ENCODE results near the gene CAPRIN2. TPM values are rescaled to one million over a fixed set of nuclear protein-coding genes. Genes with fewer than 3 reads are reported as not detected.

The CAPRIN2 gene
- total RNA-seq, 6 donors from 2014 or later = 14.3 to 116 (median 31.1) TPM

DNA sequence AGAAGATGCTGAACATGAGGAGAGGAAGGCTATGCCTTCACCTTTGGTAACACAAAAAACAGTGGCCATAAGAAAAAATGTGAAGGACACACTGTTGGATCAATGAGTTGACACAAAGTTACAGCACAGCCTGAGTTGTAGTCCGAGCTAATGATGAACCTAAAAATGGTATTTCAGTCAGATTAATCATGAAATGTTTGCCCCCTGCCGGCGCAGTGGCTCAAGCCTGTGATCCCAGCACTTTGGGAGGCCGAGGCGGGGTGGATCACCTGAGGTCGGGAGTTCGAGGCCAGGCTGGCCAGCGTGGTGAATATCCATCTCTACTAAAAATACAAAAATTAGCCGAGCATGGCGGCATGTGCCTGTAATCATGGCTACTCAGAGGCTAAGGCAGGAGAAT is 1.3 kb upstream of the CAPRIN2 start:
- no peak for ATAC-seq (ENCODE audit: low FRiP score in 2 of 2)
- Histone ChIP-seq H3K27me3 (no peaks in the 10 kb centered on the region), H3K4me3 (no peak overlapping the region), H3K9me3 (no peaks in the 10 kb centered on the region), H3K36me3 (no peaks in the 10 kb centered on the region), H3K27ac (no peak overlapping the region), H3K4me1 (peaks cover 8 to 16% (median 11%) of the 10 kb centered on the region in 4 donors)
- DNase-seq = peak in 1 of 2 donors; percentile 27
- WGBS, 2 donors = 95% methylated on average over 10 of the region's 10 CpGs
- no peak for TF ChIP-seq EP300 (IDR thresholded peaks at IDR 0.05)
- TF ChIP-seq POLR2A (IDR thresholded peaks at IDR 0.05) = no peak
- TF ChIP-seq, protein P1, sequence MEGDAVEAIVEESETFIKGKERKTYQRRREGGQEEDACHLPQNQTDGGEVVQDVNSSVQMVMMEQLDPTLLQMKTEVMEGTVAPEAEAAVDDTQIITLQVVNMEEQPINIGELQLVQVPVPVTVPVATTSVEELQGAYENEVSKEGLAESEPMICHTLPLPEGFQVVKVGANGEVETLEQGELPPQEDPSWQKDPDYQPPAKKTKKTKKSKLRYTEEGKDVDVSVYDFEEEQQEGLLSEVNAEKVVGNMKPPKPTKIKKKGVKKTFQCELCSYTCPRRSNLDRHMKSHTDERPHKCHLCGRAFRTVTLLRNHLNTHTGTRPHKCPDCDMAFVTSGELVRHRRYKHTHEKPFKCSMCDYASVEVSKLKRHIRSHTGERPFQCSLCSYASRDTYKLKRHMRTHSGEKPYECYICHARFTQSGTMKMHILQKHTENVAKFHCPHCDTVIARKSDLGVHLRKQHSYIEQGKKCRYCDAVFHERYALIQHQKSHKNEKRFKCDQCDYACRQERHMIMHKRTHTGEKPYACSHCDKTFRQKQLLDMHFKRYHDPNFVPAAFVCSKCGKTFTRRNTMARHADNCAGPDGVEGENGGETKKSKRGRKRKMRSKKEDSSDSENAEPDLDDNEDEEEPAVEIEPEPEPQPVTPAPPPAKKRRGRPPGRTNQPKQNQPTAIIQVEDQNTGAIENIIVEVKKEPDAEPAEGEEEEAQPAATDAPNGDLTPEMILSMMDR (IDR thresholded peaks at IDR 0.05) = no peak
- TF ChIP-seq POLR2AphosphoS5 (IDR thresholded peaks at IDR 0.05) = no peak

DNA sequence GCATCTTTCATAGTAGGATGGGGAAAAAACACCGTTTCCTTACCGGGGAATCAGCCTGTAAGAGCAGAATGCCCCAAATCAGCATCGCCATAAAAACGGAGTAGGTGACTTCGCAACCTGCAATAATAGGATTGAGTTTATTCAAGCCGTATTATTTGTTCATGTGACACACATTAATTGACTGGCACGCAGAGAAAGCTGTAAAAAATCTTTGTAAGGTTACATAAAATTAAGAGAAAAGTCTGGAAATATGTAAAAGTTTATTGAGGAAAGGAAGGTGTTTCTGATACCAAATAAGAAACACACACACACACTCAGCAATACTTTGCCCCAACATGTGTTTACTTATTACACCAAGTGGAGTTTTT is 628 bp upstream of the CAPRIN2 start:
- Histone ChIP-seq H3K36me3 (no peaks in the 10 kb centered on the region), H3K4me1 (peaks cover 8 to 16% (median 11%) of the 10 kb centered on the region in 4 donors), H3K27ac (peak overlapping the region; percentile 72 to 93 (median 88)), H3K27me3 (no peaks in the 10 kb centered on the region), H3K9me3 (no peaks in the 10 kb centered on the region), H3K4me3 (peak overlapping the region; percentile 51 to 95 (median 84))
- 16 to 17% methylated on average over 7 of the region's 7 CpGs for WGBS, 2 donors
- TF ChIP-seq, protein P1 (IDR thresholded peaks at IDR 0.05) = no peak
- no peak for TF ChIP-seq POLR2A (IDR thresholded peaks at IDR 0.05)
- TF ChIP-seq POLR2AphosphoS5 (IDR thresholded peaks at IDR 0.05) = no peak
- TF ChIP-seq EP300 (IDR thresholded peaks at IDR 0.05) = no peak
- DNase-seq (no peak), ATAC-seq (ENCODE audit: low FRiP score in 2 of 2) (no peak)

DNA sequence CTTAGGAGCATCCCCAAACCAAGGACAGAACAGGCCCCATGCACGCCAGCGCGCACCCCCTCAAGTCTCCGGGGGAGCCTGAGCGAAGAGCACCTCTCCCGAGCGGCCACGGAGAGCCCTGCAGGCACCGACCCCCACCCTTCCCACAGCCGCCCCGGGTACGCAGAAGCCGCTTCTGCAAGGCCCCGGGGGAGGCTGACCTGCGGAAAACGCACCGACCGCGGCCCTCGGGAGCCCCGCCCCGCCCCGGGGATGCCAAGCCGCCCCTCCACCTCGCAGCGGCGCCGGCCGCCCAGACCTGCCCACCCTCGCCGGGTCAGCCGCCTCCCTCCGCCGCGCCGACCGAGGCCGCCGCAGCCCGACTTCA is 385 bp downstream of the CAPRIN2 start:
- H3K4me3 ChIP-seq = peak overlapping the region; percentile 42 to 95 (median 84)
- ATAC-seq (ENCODE audit: low FRiP score in 2 of 2) = peak in 1 of 2 donors; percentile 25
- no peaks in the 10 kb centered on the region for H3K36me3 ChIP-seq

DNA sequence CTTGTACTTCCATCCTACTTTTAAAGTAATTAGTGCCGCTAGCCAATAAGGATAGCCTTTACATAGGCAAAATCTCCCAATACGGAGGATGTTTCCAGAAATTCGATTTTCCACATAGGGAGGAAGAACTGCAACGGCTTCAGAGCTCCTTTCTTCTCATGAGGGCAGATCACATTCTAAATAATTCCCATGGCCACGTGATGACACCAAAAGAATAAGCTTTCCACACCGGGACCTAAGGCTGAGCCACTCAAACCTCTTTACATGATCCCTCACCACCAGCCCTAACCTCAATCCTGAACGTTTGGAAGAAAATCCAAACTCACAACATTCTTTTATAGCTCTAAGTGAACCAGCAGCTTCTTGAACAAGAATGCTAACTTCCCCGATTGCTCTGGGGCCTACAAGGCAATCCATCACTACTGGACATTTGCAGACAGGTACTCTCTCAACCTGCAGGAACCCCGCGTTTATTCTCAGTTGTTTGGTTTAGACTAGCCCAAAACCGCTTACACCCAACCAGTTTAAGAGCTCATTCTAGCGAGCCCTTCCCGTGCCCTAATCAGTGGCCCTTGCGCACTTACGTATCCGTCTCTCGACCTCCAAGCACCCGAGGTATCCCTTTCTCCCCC is 884 bp downstream of the CAPRIN2 start:
- peak overlapping the region; percentile 42 to 95 (median 84) for H3K4me3 ChIP-seq
- peak in 1 of 2 donors; percentile 21 for DNase-seq
- WGBS, 2 donors = 18% methylated on average over 18 of the region's 18 CpGs
- no peaks in the 10 kb centered on the region for H3K36me3 ChIP-seq
- H3K27ac ChIP-seq = peak overlapping the region; percentile 72 to 93 (median 88)
- no peak for TF ChIP-seq POLR2AphosphoS5 (IDR thresholded peaks at IDR 0.05)
- TF ChIP-seq, protein P1 (IDR thresholded peaks at IDR 0.05) = no peak
- TF ChIP-seq POLR2A (IDR thresholded peaks at IDR 0.05) = no peak
- H3K9me3 ChIP-seq = no peaks in the 10 kb centered on the region
- ATAC-seq (ENCODE audit: low FRiP score in 2 of 2) = no peak
- no peaks in the 10 kb centered on the region for H3K27me3 ChIP-seq
- H3K4me1 ChIP-seq = peaks cover 8 to 16% (median 11%) of the 10 kb centered on the region in 4 donors

More for the DNA sequence above, 385 bp downstream of the CAPRIN2 start:
- Histone ChIP-seq H3K27ac (peak overlapping the region; percentile 72 to 93 (median 88)), H3K4me1 (peaks cover 8 to 16% (median 11%) of the 10 kb centered on the region in 4 donors), H3K27me3 (no peaks in the 10 kb centered on the region), H3K9me3 (no peaks in the 10 kb centered on the region)
- no peak for DNase-seq
- 0% methylated on average over 15 of the region's 40 CpGs; no CpG with 5 or more reads in 1 of the 2 donors for WGBS, 2 donors
- TF ChIP-seq POLR2A (IDR thresholded peaks at IDR 0.05) = no peak
- TF ChIP-seq POLR2AphosphoS5 (IDR thresholded peaks at IDR 0.05) = no peak
- TF ChIP-seq EP300 (IDR thresholded peaks at IDR 0.05) = no peak
- TF ChIP-seq, protein P1 (IDR thresholded peaks at IDR 0.05) = no peak

DNA sequence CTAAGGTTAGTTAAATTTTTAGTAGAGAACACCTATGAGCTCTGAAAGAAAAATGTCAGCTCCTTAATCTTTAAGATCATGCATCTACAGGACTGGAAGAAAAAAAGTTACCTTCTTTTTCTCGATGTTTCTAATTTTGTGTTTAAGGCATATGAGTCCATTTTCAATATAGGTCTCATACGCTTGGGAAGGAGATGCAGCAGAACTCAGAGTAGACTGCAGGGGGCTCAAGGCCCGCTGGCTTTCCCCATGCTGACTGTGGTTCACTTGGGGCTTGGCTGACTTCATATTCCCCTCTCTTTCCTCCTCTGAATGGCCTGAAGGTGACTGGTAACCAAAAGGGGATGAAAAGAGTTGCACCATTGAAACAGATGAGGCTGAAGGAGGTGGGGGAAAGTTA is 1.5 kb downstream of the CAPRIN2 start:
- H3K27ac ChIP-seq = no peak overlapping the region
- no peaks in the 10 kb centered on the region for H3K27me3 ChIP-seq
- H3K4me3 ChIP-seq = no peak overlapping the region
- no peaks in the 10 kb centered on the region for H3K9me3 ChIP-seq
- TF ChIP-seq EP300 (IDR thresholded peaks at IDR 0.05) = no peak
- TF ChIP-seq, protein P1 (IDR thresholded peaks at IDR 0.05) = peak in 1 of 6 experiments; percentile 10
- no peak for TF ChIP-seq POLR2A (IDR thresholded peaks at IDR 0.05)
- TF ChIP-seq POLR2AphosphoS5 (IDR thresholded peaks at IDR 0.05) = no peak
- H3K36me3 ChIP-seq = no peaks in the 10 kb centered on the region
- ATAC-seq (ENCODE audit: low FRiP score in 2 of 2) (no peak), DNase-seq (no peak)
- H3K4me1 ChIP-seq = peaks cover 8 to 16% (median 11%) of the 10 kb centered on the region in 4 donors
- WGBS, 2 donors = 83 to 86% methylated on average over 3 of the region's 3 CpGs
